ENCODE results near the gene SMPD2.

Gene SMPD2

GRCh38 chr6:109440331-109441068, at the start of gene SMPD2, which contains the start of gene PPIL6:
Gene SMPD2, plus strand, starts transcription at chr6:109440724. Its CDS starts 398 bp downstream, at chr6:109441122.
Gene PPIL6, minus strand, starts transcription at chr6:109440628. Its CDS starts 38 bp downstream, at chr6:109440590.
- peak; percentile 56 for DNase-seq (ENCODE audit: low read depth)

- DNase-seq (ENCODE audit: low read depth), result no peak
Observed at GRCh38 chr6:109393157-109393885, 47.2 kb upstream of the SMPD2 start.

- no peak for DNase-seq (ENCODE audit: low read depth)
Observed at GRCh38 chr6:109393886-109394281, 46.6 kb upstream of the SMPD2 start.

GRCh38 chr6:109396046-109396718, 44.3 kb upstream of the SMPD2 start:
- no peak for DNase-seq (ENCODE audit: low read depth)

DNA sequence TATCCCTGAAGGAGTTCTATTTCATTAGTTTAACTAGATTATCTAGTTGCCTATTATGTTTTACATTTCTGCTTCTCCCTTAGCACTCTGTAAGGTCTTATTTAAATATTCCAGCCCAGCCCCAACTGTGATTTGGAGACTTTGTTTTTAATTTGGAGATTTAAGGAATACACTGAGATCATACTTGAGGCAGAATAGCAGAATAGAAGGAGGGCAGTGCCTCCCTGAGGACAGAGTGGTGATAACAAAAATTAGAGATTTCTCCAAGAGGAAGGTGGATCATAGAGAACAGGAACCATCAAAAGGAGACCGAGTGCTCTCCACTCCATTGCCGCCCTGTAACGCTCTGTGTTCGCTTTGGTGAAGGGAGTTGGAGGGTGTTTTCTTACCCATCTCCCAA, 43.5 kb upstream of the SMPD2 start:
- DNase-seq (ENCODE audit: low read depth), result no peak

GRCh38 chr6:109406196-109406595, 34.3 kb upstream of the SMPD2 start:
- no peak for DNase-seq (ENCODE audit: low read depth)

DNA sequence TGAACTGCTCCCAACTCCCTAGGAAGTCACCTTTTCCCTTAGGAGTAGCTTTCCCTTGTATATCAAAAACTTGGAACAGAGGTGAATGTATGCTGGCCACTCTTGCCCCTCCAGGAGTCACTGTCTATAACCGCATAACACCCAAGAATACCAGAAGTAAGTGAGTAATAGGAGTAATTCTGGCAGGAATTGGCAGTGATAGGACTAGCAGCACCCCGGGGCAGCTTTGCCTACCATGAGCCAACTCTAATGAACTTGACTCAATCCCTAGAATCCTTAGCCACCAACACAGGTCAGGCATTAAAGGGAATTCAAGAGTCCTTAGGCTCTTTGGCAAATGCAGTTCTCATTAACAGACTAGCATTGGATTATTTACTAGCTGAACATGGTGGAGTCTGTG, 29.5 kb upstream of the SMPD2 start:
- no peak for DNase-seq (ENCODE audit: low read depth)

GRCh38 chr6:109417646-109418045, 22.9 kb upstream of the SMPD2 start:
- DNase-seq (ENCODE audit: low read depth), result no peak

DNA sequence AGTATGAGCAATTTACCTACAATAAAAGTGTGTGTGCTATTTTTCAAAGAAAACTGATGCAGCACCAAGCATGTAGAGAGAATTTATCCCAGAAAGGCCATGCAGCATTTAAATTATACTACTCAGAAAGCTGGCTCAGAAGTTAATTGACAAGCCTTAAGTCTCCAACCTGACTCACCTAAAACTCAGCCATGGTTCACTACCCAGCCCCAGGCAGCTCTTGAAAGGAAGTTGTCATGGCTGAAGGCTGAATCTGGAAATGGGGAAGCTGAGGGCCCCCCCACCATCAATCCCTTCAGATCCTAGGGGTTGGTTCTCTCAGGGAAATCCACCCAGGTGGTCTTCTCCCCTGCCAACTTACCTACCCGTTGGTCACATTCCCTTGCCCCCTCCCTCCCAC, 19.8 kb upstream of the SMPD2 start:
- DNase-seq (ENCODE audit: low read depth), result no peak

DNA sequence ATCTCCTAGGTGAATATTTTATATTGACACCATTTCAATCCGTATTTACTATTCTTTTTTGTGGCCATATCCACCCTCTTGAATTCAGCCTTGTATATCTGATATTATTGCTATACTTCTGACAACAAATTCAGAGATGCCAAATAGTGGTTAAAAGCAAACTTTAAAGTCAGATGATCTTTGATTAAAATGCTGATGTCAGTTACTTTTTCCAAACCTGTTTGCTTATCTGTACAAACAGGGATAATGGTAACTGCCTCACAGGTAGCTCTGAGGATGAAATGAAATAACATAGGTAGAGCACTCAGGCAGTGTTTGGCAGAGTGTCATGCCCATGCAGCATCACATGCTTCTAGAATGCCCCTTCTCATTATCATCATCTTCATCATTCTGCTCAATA, 19.3 kb upstream of the SMPD2 start:
- no peak for DNase-seq (ENCODE audit: low read depth)

DNA sequence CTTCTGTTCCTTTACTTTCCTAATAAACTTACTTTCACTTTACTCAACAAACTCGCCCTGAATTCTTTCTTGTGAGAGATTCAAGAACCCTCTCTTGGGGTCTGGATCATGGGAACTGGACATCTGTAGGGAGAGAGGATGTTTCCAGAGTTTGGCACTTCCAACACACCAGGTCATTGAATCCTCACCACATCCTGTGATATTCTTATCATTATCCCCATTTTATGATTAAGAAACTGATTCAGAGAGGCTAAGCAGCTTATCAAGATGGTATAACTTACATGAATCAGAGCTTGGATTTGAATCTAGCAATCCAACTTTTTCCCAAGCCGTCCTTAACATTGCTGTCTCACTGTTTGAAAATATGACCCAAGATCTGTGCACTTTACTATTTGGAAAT, 15.6 kb upstream of the SMPD2 start:
- no peak for DNase-seq (ENCODE audit: low read depth)

- no peak for DNase-seq (ENCODE audit: low read depth)
Observed at GRCh38 chr6:109428889-109429477, 11.5 kb upstream of the SMPD2 start.

DNA sequence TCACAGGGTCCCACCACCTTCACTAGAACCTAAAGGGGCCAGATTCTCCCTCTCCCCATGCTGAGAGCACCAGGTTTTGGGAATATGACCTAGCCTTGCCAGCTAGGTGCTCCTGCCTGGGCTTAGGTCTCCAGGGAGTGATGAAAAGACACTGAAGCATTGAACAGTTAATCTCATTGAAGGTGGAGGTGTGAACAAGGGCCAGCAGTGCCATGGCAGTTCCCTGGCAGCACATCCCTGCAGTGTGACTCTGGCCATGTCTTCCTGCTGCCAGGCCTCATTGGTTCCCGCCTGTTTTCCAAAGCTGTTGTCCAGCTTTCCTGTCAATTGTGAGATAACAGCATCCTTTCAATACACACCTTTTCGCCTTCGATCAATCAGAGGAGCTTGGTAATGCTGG, 11.0 kb upstream of the SMPD2 start:
- DNase-seq (ENCODE audit: low read depth), result no peak

GRCh38 chr6:109434456-109434855, 6.1 kb upstream of the SMPD2 start:
- DNase-seq (ENCODE audit: low read depth), result no peak

DNA sequence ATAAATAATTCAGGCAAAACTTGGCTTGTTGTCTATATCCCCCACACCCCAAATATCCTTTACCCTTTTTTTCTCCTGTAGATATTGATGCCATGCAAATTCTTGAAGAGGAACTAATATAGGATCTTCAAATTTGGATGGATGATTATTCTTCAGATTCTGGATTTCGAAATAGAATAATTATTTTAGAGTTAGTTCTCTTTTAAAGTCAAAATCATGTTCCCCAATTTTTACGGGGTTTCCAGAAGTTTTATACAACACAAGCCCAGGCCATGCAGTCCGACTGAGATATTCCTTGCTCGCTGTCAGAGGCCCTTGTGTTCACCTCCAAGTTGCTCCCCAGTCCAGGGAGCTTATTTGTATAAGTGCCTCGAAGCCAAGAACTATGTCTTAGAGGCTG, 4.5 kb upstream of the SMPD2 start:
- no peak for DNase-seq (ENCODE audit: low read depth)

- DNase-seq (ENCODE audit: low read depth), result no peak
Observed at GRCh38 chr6:109441069-109441816, 719 bp downstream of the SMPD2 start.

DNA sequence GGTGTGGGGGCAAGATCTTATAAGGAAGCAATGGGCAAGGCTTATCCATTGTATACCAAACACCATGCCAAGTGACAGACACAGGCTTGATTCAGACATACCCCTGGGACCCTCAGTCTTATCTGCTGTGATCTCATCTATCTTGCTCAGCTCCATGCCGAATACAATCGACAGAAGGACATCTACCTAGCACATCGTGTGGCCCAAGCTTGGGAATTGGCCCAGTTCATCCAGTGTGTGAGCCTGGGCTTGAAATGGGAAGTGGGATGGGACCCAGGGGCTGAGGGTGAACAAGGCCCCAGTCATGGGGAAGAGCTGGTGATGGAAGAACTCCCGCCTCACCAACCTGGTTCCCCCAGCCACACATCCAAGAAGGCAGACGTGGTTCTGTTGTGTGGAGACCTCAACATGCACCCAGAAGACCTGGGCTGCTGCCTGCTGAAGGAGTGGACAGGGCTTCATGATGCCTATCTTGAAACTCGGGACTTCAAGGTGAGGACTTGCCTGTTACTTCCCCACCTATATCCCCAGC, 1.9 kb downstream of the SMPD2 start:
- no peak for DNase-seq (ENCODE audit: low read depth)

- no peak for DNase-seq (ENCODE audit: low read depth)
Observed at GRCh38 chr6:109443425-109443950, 3.0 kb downstream of the SMPD2 start.

DNA sequence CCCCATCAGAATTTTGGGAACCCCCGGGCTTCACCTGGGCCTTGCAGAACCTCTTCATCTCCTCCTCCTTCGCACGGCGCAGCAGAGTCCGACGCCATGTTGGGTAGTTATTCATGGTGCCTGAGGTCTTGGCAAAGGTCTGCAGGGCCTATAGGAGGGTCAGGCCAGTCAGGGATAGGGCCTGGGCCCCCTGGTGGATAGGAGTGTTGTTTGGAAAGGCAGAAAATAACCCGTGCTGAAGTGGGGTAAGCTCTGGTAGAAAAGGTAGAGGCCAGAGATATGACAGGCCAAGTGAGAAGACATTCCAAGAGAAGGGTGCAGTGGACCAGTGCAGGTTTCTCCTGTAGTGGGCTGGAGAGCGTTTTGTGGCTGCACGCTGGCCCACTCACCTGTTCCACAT, 4.9 kb downstream of the SMPD2 start:
- DNase-seq (ENCODE audit: low read depth), result no peak

GRCh38 chr6:109446072-109446471, 5.5 kb downstream of the SMPD2 start:
- DNase-seq (ENCODE audit: low read depth), result no peak

- no peak for DNase-seq (ENCODE audit: low read depth)
Observed at GRCh38 chr6:109446541-109446940, 6.0 kb downstream of the SMPD2 start.

Measured in stimulated activated CD8-positive, alpha-beta memory T cell treated with anti-CD3 and anti-CD28 coated beads, Interleukin-15, amount 100 ng/mL, for 24 hours (primary cell).